Measurements from ENCODE around the gene YPEL2. TPM values are rescaled to one million over a fixed set of nuclear protein-coding genes. Genes with fewer than 3 reads are reported as not detected.

YPEL2 gene
- total and polyA plus RNA-seq, 2 of the 13 experiments (the other 11 are each of a cell fraction or from before 2014, with no cell fraction given): 8.5 to 21.1 TPM

- TF ChIP-seq RNF2 (conservative IDR thresholded peaks at IDR 0.05; ENCODE audit: low read depth) (no peak), ZNF558 (CRISPR knock-in tag; IDR thresholded peaks at IDR 0.05; ENCODE audit: borderline replicate concordance) (0 out of 2 replicates have a peak, but pooled peaks have one; percentile 19), GMEB1 (CRISPR knock-in tag; IDR thresholded peaks at IDR 0.05; ENCODE audit: borderline replicate concordance) (peak; percentile 46), ZNF207 (IDR thresholded peaks at IDR 0.05; ENCODE audit: borderline replicate concordance) (no peak), ZNF224 (CRISPR knock-in tag; IDR thresholded peaks at IDR 0.05) (no peak), ZIK1 (CRISPR knock-in tag; IDR thresholded peaks at IDR 0.05; ENCODE audit: borderline replicate concordance, low read depth) (no peak), FIP1L1 (IDR thresholded peaks at IDR 0.05; ENCODE audit: borderline replicate concordance, insufficient read depth, low read depth, low read length) (no peak), SOX13 (IDR thresholded peaks at IDR 0.05) (no peak), SOX13 (CRISPR knock-in tag; conservative IDR thresholded peaks at IDR 0.05 in 1 of 2, IDR thresholded peaks at IDR 0.05 in 1 of 2) (no peak), ATF1 (CRISPR knock-in tag; IDR thresholded peaks at IDR 0.05) (no peak), MAF1 (CRISPR knock-in tag; IDR thresholded peaks at IDR 0.05; ENCODE audit: borderline replicate concordance) (no peak; the same call in 1 of the 2 replicates), HNRNPK (IDR thresholded peaks at IDR 0.05; ENCODE audit: low read depth, low read length, poor library complexity, severe bottlenecking) (no peak), ARID5B (CRISPR knock-in tag; IDR thresholded peaks at IDR 0.05) (peak; percentile 36), ELF1 (CRISPR knock-in tag; IDR thresholded peaks at IDR 0.05) (no peak), FOXA3 (CRISPR knock-in tag; IDR thresholded peaks at IDR 0.05) (no peak), ZNF788 (CRISPR knock-in tag; IDR thresholded peaks at IDR 0.05; ENCODE audit: borderline replicate concordance) (no peak; the same call in 1 of the 2 replicates), MAZ (IDR thresholded peaks at IDR 0.05; ENCODE audit: borderline replicate concordance, low read depth, low read length) (no peak), MAZ (CRISPR knock-in tag; IDR thresholded peaks at IDR 0.05; ENCODE audit: low read depth) (no peak), NR1H2 (CRISPR knock-in tag; IDR thresholded peaks at IDR 0.05; ENCODE audit: borderline replicate concordance, low read depth) (no peak), ETV6 (CRISPR knock-in tag; conservative IDR thresholded peaks at IDR 0.05) (0 out of 2 replicates have a peak, but pooled peaks have one; percentile 24)
Observed at GRCh38 chr17:59331929-59332748, 684 bp downstream of the YPEL2 start (continued).
